B cell (primary cell): ENCODE data around the gene CCDC88C. TPM values are rescaled to one million over a fixed set of nuclear protein-coding genes. Genes with fewer than 3 reads are reported as not detected.
A peak's percentile ranks its signal among the peaks of the same experiment; 100 is the strongest.

Experiments used
- ATAC-seq: fragments of 200-7000 bp; cut with Tn5 transposase; one replicate; pipeline ENCODE4 v1.10.0; 2021; ENCODE audit warnings: low read depth, mild to moderate bottlenecking, moderate number of reproducible peaks, moderate library complexity
- CTCF ChIA-PET: fragments of 350-600 bp; sonication (Branson Sonifier 250); formaldehyde crosslinking; loops from one replicate; lab custom pipeline; 2021; ENCODE audit warnings: antibody characterized with exemption, inconsistent platforms; lab: Charles Lee
- POLR2A ChIA-PET: fragments of 350-600 bp; sonication (Branson Sonifier 250); formaldehyde crosslinking; loops from one replicate; lab custom pipeline; 2021; ENCODE audit warnings: antibody characterized with exemption; lab: Charles Lee
- DNase-seq: peaks from one replicate; pipeline ENCODE4 v3.0.0; 2013
- H2AFZ ChIP-seq: 2 replicates; pipeline ENCODE4 v1.6.1; 2012; ENCODE audit warnings: mild to moderate bottlenecking, low read depth, low read length; ENCODE audit not compliant: insufficient read depth, poor library complexity, severe bottlenecking
- H3K27ac ChIP-seq, 2 donors: 1 replicate in 1 of 2; 2 replicates in 1 of 2; pipeline ENCODE4 v1.5.1; 2012 to 2013; ENCODE audit warnings: low read length in 2 of 2, mild to moderate bottlenecking in 2 of 2, moderate library complexity in 1 of 2
- H3K27me3 ChIP-seq, 4 experiments: fragments of 200-600 bp in 1 of 4; sonication (generic) in 1 of 4; replicated peaks in 1 of 4; 1 replicate in 2 of 4; 2 replicates in 2 of 4; pipeline versions ENCODE4 v1.6.1 to v1.7.0; 2013 to 2016; ENCODE audit warnings: low read length in 3 of 4, mild to moderate bottlenecking in 2 of 4, mixed read lengths in 1 of 4, moderate library complexity in 1 of 4; ENCODE audit not compliant: insufficient read depth in 4 of 4, control insufficient read depth in 3 of 4; ENCODE audit errors: control extremely low read depth in 1 of 4
- H3K36me3 ChIP-seq, 2 experiments: replicated peaks in 1 of 2; 1 replicate in 1 of 2; 2 replicates in 1 of 2; pipeline versions ENCODE4 v1.6.1 to v1.7.1; 2013; ENCODE audit warnings: low read length in 1 of 2; ENCODE audit not compliant: insufficient read depth in 2 of 2, control insufficient read depth in 1 of 2; ENCODE audit errors: control extremely low read depth in 1 of 2, extremely low read depth in 1 of 2
- H3K4me1 ChIP-seq, 2 donors: fragments of 200-600 bp in 1 of 2; sonication (generic) in 1 of 2; 1 replicate in 1 of 2; 2 replicates in 1 of 2; pipeline versions ENCODE4 v1.5.1 to v1.6.1; 2013 to 2017; ENCODE audit warnings: low read length in 2 of 2; ENCODE audit not compliant: control insufficient read depth in 2 of 2, insufficient read depth in 2 of 2
- H3K4me2 ChIP-seq: replicated peaks from 2 replicates; pipeline ENCODE3; 2012; ENCODE audit warnings: mild to moderate bottlenecking, low read depth, low read length; ENCODE audit not compliant: poor library complexity, severe bottlenecking
- H3K4me3 ChIP-seq, 5 experiments: fragments of 200-600 bp in 1 of 5; sonication (generic) in 1 of 5; 1 replicate in 3 of 5; 2 replicates in 2 of 5; pipeline versions ENCODE4 v1.5.1 to v1.7.0; 2011 to 2016; ENCODE audit warnings: low read length in 4 of 5, mild to moderate bottlenecking in 4 of 5, low read depth in 2 of 5, control low read depth in 1 of 5, moderate library complexity in 1 of 5; ENCODE audit not compliant: insufficient read depth in 1 of 5; ENCODE audit errors: control extremely low read depth in 1 of 5, extremely low read depth in 1 of 5
- H3K79me2 ChIP-seq: fragments of 200-600 bp; sonication (generic); one replicate; pipeline ENCODE4 v1.6.0; 2016; ENCODE audit warnings: low read length; ENCODE audit not compliant: control insufficient read depth, insufficient read depth
- H3K9ac ChIP-seq: fragments of 200-600 bp; sonication (generic); 2 replicates; pipeline ENCODE4 v1.6.1; 2017; ENCODE audit warnings: mild to moderate bottlenecking, low read length, moderate library complexity
- H3K9me3 ChIP-seq, 3 donors: one replicate each; pipeline versions ENCODE4 v1.6.1 to v1.7.1; 2013; ENCODE audit warnings: low read length in 2 of 3; ENCODE audit not compliant: control insufficient read depth in 2 of 3, insufficient read depth in 1 of 3; ENCODE audit errors: control extremely low read depth in 1 of 3
- H4K20me1 ChIP-seq: 2 replicates; pipeline ENCODE4 v1.6.0; 2012; ENCODE audit warnings: mild to moderate bottlenecking, low read length; ENCODE audit not compliant: insufficient read depth, control insufficient read depth, poor library complexity, severe bottlenecking
- H3K27ac Mint-ChIP-seq: one replicate; pipeline ENCODE4 v1.8.0; 2021; ENCODE audit warnings: mixed read lengths
- H3K27me3 Mint-ChIP-seq: one replicate; pipeline ENCODE4 v1.8.0; 2021; ENCODE audit warnings: mixed read lengths
- H3K4me1 Mint-ChIP-seq: one replicate; pipeline ENCODE4 v1.8.0; 2021; ENCODE audit warnings: mixed read lengths
- H3K4me3 Mint-ChIP-seq: one replicate; pipeline ENCODE4 v1.8.0; 2021; ENCODE audit warnings: mixed read lengths
- H3K9me3 Mint-ChIP-seq: one replicate; pipeline ENCODE4 v1.8.0; 2022; ENCODE audit warnings: mixed read lengths; ENCODE audit not compliant: insufficient read depth
- CTCF ChIP-seq: fragments of 200-600 bp; IDR thresholded peaks from one replicate; pipeline ENCODE4 v1.8.0; 2022; ENCODE audit warnings: antibody characterized with exemption, mild to moderate bottlenecking
- EZH2 ChIP-seq: IDR thresholded peaks from 2 replicates; pipeline ENCODE4 v1.6.1; 2012; ENCODE audit warnings: borderline replicate concordance, low read depth, mild to moderate bottlenecking, moderate library complexity, low read length; ENCODE audit not compliant: insufficient read depth, poor library complexity, severe bottlenecking
- WGBS: methylation state at CpG from one replicate; pipeline ENCODE4 v1.1.5; 2013; ENCODE audit warnings: missing lambda C conversion rate; ENCODE audit not compliant: insufficient coverage; 5-methylcytosine and 5-hydroxymethylcytosine counted together
- intact Hi-C: fragments of 100-400 bp; cut with micrococcal nuclease; formaldehyde crosslinking; loops from one replicate; pipeline ENCODE4 v1.10.0; 2022
- polyA plus RNA-seq: library from polyadenylated mRNA; depleted of rRNA; stranded (reverse); fragments of >200 nt; gene quantifications from 2 replicates; pipeline ENCODE4 v1.2.3, GENCODE V29; 2012
- total RNA-seq, 2 donors: library from RNA; stranded (reverse); fragments of 120-200 nt in 1 of 2; gene quantifications; 1 replicate in 1 of 2; 2 replicates in 1 of 2; pipeline versions ENCODE4 v1.2.3 to v1.2.4, GENCODE V29; 2013 to 2022

CCDC88C gene
- total and polyA plus RNA-seq, 2 donors (not counting 1 experiment from before 2014, with no cell fraction given): 98.7 to 181 TPM

DNA sequence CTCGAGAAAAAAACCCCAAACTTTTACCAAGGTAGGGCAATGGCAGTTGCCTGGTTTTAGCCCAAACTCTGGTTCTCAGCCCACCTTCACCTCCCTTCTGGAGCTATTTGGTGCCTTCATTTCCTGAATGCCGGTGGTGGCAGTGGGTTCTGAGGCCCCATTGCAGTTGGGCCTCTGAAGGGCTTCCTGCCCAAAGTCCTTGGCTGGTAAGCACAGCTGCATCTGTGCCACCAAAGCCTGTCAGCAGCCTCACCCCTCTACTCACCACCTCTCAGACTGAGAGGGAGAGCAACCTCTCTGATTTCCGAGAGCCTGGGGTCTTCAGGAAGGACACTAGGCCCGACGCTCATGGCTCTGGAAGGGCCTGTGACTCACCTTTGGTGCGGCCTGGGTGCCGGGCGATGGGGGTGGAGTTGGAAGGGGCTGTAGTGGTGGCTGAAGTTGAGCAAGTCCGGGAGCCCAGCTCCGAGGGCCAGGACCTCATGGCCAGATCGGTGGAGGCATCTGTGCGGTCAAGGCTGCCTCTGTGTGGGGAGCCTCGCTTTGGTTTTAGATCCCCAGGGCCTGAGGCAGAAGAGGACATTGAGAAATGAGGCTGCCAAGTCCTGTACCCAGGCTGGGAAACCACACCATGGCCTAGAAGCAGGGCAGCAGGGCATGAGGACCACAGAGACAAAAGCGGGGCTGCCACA, 134.5 kb downstream of the CCDC88C start:
- no peaks in the 10 kb centered on the region for H3K27me3 Mint-ChIP-seq
- no peak for DNase-seq
- POLR2A ChIA-PET: no interaction called here
- Histone ChIP-seq H3K9me3 (peaks cover 0 to 5% (median 0%) of the 10 kb centered on the region in 3 donors), H4K20me1 (peaks cover 32% of the 10 kb centered on the region), H3K36me3 (peaks cover 21 to 97% of the 10 kb centered on the region in 2 experiments), H3K79me2 (peaks cover 41% of the 10 kb centered on the region), H3K4me1 (peaks cover 20 to 21% of the 10 kb centered on the region in 2 donors), H3K9ac (no peak overlapping the region), H3K4me2 (no peak overlapping the region), H2AFZ (no peak overlapping the region), H3K4me3 (no peak overlapping the region), H3K27me3 (no peaks in the 10 kb centered on the region), H3K27ac (peak overlapping the region; percentile 3 to 20)
- intact Hi-C loops: no loop called here
- H3K27ac Mint-ChIP-seq: no peak overlapping the region
- TF ChIP-seq CTCF (no peak), EZH2 (no peak)
- H3K4me3 Mint-ChIP-seq: no peak overlapping the region
- 81% methylated on average over 14 of the region's 14 CpGs for WGBS
- H3K9me3 Mint-ChIP-seq: no peaks in the 10 kb centered on the region
- no peak for ATAC-seq
- CTCF ChIA-PET: interaction anchor here (0.9 to 16.1 kb wide), 3 partner anchors 22 to 380 kb away, joined by 3 to 449 read pairs (median 4); no protein-coding TSS in a partner anchor
- peaks cover 23% of the 10 kb centered on the region for H3K4me1 Mint-ChIP-seq

- ChIA-PET CTCF (interaction anchor here (1.1 to 16.1 kb wide), 2 partner anchors 37 to 104 kb away, joined by 4 to 449 read pairs; partner anchors contain the start of gene GPR68), POLR2A (no interaction called here)
- WGBS: 100% methylated on average over 2 of the region's 9 CpGs
- H2AFZ ChIP-seq: no peak overlapping the region
- H3K36me3 ChIP-seq: peaks cover 30 to 97% of the 10 kb centered on the region in 2 experiments
- H4K20me1 ChIP-seq: peaks cover 25% of the 10 kb centered on the region
- H3K4me3 ChIP-seq: no peak overlapping the region
- peaks cover 41% of the 10 kb centered on the region for H3K79me2 ChIP-seq
- H3K9ac ChIP-seq: no peak overlapping the region
- H3K4me3 Mint-ChIP-seq: no peak overlapping the region
- H3K27me3 ChIP-seq: no peaks in the 10 kb centered on the region
- no peaks in the 10 kb centered on the region for H3K9me3 Mint-ChIP-seq
- no peaks in the 10 kb centered on the region for H3K27me3 Mint-ChIP-seq
- no peak for DNase-seq
- no peak for TF ChIP-seq EZH2
- no peak for TF ChIP-seq CTCF
- H3K9me3 ChIP-seq: peaks cover 0 to 5% (median 0%) of the 10 kb centered on the region in 3 donors
- H3K4me2 ChIP-seq: no peak overlapping the region
- H3K27ac Mint-ChIP-seq: no peak overlapping the region
- no peak overlapping the region for H3K27ac ChIP-seq
- H3K4me1 ChIP-seq: peaks cover 18 to 19% of the 10 kb centered on the region in 2 donors
- H3K4me1 Mint-ChIP-seq: peaks cover 21% of the 10 kb centered on the region
- ATAC-seq: no peak
- intact Hi-C loops: no loop called here
These were observed 136.3 kb downstream of the CCDC88C start for GRCh38 chr14:91281346-91281745.
